HG03280 (cell line): ENCODE measurements around the gene C6orf120.
A peak's percentile ranks its signal among the peaks of the same experiment; 100 is the strongest.

Source experiments
- ATAC-seq: cut with Tn5 transposase; IDR thresholded peaks from one replicate; pipeline ENCODE4 v1.9.1; 2021; ENCODE audit warnings: mild to moderate bottlenecking, moderate library complexity; ENCODE audit not compliant: unreplicated experiment

C6orf120 gene

GRCh38 chr6:169723991-169724493, 22.1 kb downstream of the C6orf120 start:
- peak; percentile 50 for ATAC-seq

GRCh38 chr6:169724494-169725124, 22.7 kb downstream of the C6orf120 start, which contains the start of gene PHF10:
PHF10 (minus strand) TSS chr6:169724500; CDS start chr6:169723931, 569 bp downstream.
- peak; percentile 42 for ATAC-seq

- peak; percentile 3 for ATAC-seq
Observed at GRCh38 chr6:169725125-169726048, 23.5 kb downstream of the C6orf120 start.

GRCh38 chr6:169726049-169726400, 24.1 kb downstream of the C6orf120 start:
- ATAC-seq = no peak

- no peak for ATAC-seq
Observed at GRCh38 chr6:169726963-169727362, 25.0 kb downstream of the C6orf120 start.

GRCh38 chr6:169729961-169730360, 28.0 kb downstream of the C6orf120 start:
- ATAC-seq = no peak

- ATAC-seq = no peak
Observed at GRCh38 chr6:169738204-169738975, 36.5 kb downstream of the C6orf120 start.

- no peak for ATAC-seq
Observed at GRCh38 chr6:169738976-169739529, 37.1 kb downstream of the C6orf120 start.

GRCh38 chr6:169741344-169741743, 39.4 kb downstream of the C6orf120 start:
- no peak for ATAC-seq

- ATAC-seq = no peak
Observed at GRCh38 chr6:169745405-169745804, 43.5 kb downstream of the C6orf120 start.

- ATAC-seq = no peak
Observed at GRCh38 chr6:169746556-169746955, 44.6 kb downstream of the C6orf120 start.

GRCh38 chr6:169751242-169752073, 49.5 kb downstream of the C6orf120 start, which contains the start of the genes DYNLT2 and ERMARD:
DYNLT2 (minus strand) TSS chr6:169751572; CDS start chr6:169751458, 114 bp downstream.
ERMARD (plus strand) TSS chr6:169751622; CDS start chr6:169751658, 36 bp downstream.
- peak; percentile 95 for ATAC-seq

GRCh38 chr6:169752074-169752623, 50.2 kb downstream of the C6orf120 start:
- ATAC-seq = no peak
